RWPE1 (cell line): Measurements from ENCODE around the gene CDK14.

Experiments
- CTCF ChIA-PET: fragments of 350-600 bp; sonication (Branson Sonifier 250); formaldehyde crosslinking; extraction: SDS; loops from one replicate; lab custom pipeline; 2021; lab: Yijun Ruan, JAX
- POLR2A ChIA-PET: fragments of 400-600 bp; formaldehyde crosslinking; extraction: SDS; loops from one replicate; lab custom pipeline; 2020; ENCODE audit warnings: antibody characterized with exemption; ENCODE audit not compliant: low non-redundant PET; lab: Yijun Ruan, JAX
- DNase-seq: peaks from one replicate; pipeline ENCODE4 v3.0.0; 2012; ENCODE audit warnings: low spot score
- H3K27ac ChIP-seq: fragments of 450-650 bp; 2 replicates; pipeline ENCODE4 v1.5.1; 2017
- CTCF ChIP-seq: fragments of 450-650 bp; conservative IDR thresholded peaks from 2 replicates; pipeline ENCODE4 v1.5.1; 2017; ENCODE audit warnings: low read depth, mild to moderate bottlenecking

Gene CDK14

GRCh38 chr7:91005841-91006240 is 409.7 kb downstream of the CDK14 start:
- CTCF ChIA-PET = no interaction called here
- no peak for TF ChIP-seq CTCF
- DNase-seq = no peak
- no peak overlapping the region for H3K27ac ChIP-seq
- POLR2A ChIA-PET = no interaction called here

GRCh38 chr7:91007371-91007770 is 411.2 kb downstream of the CDK14 start:
- H3K27ac ChIP-seq = no peak overlapping the region
- no peak for TF ChIP-seq CTCF
- DNase-seq = no peak
- POLR2A ChIA-PET = no interaction called here
- CTCF ChIA-PET = no interaction called here

DNA sequence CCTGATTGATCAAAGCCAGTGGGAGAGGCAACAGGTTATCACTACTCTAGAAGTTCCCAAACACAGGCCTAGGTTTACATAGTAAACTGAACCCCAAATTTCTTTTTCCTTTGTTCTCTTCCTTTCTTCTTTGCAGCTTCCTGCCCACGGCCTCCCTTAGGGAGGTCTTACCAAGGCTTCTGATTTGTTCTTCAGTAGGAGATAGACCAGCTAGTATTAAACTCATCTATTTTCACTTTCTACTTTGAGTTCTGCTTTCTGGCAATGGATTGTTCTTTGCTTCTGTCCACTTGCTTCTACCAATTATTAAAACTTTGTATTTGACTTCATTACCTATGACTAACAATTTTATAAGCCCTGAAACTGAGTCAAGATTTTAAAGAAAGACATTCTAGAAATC is 417.0 kb downstream of the CDK14 start:
- no peak for TF ChIP-seq CTCF
- CTCF ChIA-PET = interaction anchor here (0.6 kb wide), 1 partner anchor 388 kb away, joined by 3 read pairs; no protein-coding TSS in a partner anchor
- no peak for DNase-seq
- POLR2A ChIA-PET = no interaction called here
- H3K27ac ChIP-seq = no peak overlapping the region

DNA sequence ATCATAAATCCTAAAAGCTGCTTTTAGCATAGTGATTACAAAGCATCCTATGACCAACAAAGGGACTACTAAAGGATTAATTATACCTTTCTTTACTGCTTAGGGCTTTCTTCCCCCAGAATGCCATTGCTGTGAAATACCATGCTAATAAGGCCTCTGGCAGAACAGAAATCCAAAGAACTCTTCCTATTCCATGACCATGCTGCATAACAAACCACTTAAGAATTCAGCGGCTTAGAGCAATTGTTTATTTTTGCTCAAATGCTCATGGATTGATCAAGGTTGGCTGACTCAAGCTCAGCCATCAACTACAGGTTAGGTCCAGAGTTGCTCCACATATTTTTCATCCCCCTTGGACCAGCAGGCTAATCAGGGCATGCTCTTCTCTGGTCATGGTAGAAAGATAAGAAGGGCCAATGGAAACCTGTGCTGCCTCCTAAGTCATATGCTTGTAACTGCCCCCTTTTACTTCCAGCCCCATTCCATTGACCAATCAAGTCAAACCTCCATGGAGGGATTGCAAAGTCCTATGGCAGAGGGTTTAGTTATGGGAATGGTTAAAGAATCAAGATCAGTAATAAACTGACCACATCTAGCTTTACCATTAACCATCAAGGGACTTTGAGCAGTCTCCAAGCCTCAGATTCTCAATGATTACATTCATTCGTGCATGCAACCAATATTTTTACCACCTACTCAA is 423.7 kb downstream of the CDK14 start:
- DNase-seq = no peak
- CTCF ChIA-PET = no interaction called here
- TF ChIP-seq CTCF = no peak
- POLR2A ChIA-PET = no interaction called here
- no peak overlapping the region for H3K27ac ChIP-seq

DNA sequence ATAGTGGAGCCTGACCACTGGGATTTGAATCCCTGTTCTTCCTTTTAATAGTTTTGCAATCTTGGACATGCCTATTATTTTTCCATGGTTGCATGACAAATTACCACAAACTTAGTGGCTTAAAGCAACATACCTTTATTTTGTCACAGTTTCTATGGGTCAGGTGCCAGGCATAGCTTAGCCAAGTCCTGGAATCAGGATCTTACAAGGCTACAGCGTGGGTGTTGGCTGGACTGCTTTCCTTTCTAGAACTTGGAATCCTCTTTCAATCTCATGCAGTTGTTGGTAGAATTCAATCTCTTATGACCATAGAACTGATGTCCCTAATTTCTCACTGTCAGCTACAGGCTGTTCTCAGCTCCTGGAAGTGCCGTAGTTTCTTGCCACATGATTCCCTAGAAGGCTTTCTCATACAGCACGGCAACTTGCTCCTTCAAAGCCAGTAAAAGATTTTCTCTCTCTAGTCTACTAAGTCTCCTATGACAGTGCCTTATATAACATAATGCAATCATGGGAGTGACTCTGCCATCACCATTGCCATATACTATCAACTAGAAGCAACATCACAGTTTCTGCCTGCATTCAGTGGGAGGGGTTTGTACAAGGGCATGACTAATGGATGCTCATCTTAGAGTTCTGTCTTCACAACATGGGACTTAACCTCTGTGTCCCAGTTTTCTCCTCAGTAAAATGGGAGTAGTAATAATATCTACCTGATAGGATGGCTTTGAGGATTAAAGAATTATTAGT is 424.7 kb downstream of the CDK14 start:
- CTCF ChIA-PET = no interaction called here
- no peak overlapping the region for H3K27ac ChIP-seq
- no peak for TF ChIP-seq CTCF
- POLR2A ChIA-PET = no interaction called here
- no peak for DNase-seq

DNA sequence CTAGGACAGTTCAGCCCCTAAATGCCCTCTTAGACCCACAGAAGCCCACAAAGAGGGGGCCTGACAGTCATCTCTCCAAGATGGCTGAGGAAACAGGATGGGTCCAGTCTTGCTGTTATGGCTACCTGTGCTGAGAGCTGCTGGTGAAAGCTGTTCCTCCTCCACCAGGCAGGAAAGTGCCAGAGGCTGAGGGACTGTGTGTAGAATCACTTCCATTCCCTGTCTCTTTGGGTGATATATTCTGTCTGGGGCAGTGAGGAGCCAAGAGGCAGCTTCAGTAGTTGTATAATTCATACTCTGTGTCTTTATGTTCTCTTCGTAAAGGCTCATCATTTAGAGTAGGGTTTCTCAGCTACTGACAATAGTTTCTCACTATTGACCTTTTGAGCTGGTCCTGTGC is 425.8 kb downstream of the CDK14 start:
- no peak for DNase-seq
- ChIA-PET POLR2A (no interaction called here), CTCF (no interaction called here)
- no peak overlapping the region for H3K27ac ChIP-seq
- no peak for TF ChIP-seq CTCF
